UCSD-AML1 (cell line): ENCODE results near the gene IQCH.

Experiments used
- DNase-seq: peaks from one replicate; lab custom pipeline; 2025; ENCODE audit not compliant: unreplicated experiment; lab: John Stamatoyannopoulos, UW

The IQCH gene

DNA sequence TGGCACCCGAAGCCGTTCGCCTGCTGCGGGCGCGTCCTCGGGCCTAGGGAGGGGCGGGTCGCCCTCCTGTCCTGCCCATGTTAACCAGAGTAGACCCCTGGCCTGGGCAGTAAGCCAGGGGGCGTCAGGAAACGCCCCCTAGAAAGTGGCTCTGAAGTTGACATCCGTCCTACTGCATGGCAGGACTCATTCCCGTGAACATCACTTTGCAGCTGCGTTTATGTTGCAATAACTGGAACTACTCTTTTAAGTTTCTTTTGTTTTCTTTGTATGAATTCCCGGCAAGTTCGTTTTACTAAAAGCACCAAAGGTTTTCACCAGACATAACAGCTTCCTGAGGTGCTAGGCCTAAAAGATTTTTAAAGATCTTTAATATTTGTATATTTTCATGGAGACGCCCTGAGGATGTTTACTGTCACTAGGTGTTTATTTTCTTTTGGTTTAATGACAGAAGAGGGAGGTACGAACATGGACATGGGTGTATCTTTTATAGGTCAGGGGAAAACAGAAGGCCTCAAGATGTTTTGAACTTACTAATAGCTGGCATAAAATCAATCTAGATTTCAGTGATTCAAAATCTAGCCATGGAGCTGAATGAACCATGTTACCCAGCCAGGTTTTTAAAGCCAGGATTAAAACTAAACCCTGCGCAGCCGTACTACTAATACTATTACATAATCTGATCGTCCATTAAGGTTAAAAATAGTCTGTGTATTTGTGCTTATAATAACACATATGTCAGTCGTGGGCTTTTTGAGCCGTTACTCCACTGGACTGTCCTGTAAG, 267.4 kb downstream of the IQCH start:
- no peak for DNase-seq

DNA sequence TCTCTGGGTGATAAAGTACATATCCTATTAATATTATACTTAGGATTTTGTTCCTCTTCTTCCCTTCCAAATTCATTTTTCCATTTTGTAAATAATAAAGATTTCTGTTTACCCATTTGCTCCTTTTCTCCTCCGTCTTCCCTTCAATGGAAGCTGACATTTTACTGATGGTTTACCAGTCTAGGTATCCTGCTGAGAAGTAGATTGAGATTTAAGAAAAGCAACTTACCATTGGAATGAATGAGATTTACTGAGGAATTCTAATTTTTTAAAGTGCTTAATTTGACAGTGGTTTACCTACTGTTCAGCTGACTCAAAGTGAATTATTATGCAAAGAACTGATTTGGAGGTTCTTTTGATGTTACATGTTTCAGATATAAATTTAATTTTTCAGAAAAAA, 268.7 kb downstream of the IQCH start:
- DNase-seq: no peak

DNA sequence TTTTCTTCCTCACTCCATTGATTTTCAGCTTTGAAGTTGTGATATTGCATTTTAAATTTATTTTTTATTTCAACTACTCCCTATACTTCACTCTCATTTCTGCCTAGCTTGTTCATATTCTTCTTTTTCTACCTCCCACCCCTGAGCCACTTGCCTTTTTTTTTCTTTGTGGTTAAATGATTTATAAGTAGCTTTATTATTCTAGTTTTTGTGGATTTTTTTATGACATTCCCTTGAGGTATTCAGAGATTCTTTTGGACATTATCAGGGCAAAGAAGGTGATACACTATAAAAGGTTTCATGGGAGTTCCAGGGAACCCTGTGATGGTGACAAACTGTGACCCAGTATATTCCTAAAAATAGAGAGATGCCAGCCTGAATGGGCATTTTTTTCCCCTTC, 269.6 kb downstream of the IQCH start:
- no peak for DNase-seq

DNA sequence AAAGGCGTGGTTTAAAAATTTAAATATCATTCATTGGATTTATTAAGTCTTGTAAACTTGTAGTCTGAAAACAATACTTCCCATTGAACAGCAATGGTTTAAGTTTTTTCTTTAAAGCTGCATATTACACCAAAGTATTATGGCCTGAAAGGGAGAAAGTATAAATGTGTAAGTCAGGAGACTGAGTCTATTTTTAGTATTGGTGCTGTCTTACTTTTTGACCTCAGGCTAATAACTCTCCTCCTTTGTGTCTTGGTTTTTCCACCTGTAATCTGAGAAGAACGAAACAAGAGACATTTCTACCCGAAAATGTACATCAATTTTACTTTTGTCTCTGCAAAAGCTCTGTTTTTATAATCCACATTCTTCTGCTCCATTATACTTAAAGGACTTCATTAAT, 273.9 kb downstream of the IQCH start:
- no peak for DNase-seq

DNA sequence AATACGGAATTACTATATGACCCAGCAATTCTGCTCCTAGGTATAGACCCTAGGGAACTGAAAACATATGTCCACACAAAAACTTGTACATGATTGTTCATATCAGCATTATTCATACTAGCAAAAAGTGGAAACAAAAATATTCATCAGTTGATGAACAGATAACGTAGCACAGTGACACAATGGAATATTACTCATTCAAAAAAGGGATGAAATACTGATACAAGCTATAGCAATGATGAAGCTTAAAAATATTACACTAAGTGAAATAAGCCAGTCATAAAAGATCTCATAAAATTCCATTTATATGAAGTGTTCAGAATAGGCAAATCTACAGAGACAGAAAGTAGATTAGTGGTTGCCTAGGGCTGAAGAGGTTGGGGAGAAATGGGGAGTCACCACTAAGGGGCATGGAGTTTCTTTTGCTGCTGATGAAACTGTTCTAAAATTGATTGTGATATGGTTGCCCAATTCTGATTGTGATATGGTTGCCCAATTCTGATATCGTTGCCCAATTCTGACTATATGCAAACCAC, 276.9 kb downstream of the IQCH start:
- no peak for DNase-seq

DNA sequence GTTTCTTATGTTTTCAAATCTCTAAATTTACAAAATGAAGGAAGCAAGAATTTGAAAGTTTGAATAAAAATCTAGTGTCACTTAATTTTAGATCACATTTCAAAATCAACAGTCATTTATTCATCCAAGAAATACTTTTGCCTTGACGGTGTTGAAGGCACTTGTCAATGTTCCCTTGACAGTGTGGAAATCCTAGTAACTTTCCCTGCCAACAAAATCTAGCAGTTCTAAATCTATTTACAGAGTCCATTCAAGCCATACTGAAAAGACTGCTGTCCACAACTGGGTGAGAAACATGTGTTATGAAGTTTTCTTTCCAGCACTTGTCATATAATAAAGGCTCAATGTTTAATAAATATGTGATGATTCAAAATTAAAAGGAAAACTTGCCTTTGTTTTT, 279.3 kb downstream of the IQCH start:
- DNase-seq: no peak

DNA sequence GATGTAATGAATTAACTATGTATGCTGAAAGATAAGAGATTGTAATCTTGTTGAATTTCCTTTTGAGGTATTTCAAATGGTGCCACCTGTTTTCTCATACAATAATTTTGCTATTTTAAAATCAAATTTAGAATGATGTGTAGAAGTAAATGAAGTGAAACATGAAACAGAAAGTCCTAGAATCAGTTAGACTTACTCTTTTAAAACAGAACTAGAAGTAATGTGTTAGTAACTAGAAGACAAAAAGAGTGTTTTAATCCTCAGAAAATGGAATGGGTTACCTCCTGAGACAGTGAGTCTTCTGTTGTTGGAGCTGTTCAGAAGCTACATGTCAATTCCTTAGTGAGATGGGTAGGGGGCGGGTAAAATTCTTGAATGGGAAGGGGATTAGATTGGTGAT, 279.8 kb downstream of the IQCH start:
- no peak for DNase-seq

DNA sequence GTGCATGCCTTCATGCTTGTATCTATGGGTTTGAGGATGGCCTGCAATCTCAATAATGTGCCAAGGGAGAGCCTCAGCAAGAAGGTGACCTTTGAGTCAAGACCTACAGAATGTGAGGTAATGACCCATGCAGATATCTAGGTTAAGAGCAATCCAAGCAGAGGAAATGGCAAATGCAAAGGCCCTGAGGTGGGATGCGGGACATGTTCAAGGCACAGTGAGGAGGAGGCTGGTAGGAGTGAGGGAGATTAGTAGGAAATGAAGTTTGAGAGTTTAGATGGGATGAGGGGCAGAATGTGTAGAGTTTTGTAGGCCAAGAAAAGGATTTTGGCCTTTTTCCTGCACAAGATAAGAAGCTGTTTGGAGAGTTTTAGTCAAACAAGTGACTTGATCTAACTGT, 283.2 kb downstream of the IQCH start:
- no peak for DNase-seq

DNA sequence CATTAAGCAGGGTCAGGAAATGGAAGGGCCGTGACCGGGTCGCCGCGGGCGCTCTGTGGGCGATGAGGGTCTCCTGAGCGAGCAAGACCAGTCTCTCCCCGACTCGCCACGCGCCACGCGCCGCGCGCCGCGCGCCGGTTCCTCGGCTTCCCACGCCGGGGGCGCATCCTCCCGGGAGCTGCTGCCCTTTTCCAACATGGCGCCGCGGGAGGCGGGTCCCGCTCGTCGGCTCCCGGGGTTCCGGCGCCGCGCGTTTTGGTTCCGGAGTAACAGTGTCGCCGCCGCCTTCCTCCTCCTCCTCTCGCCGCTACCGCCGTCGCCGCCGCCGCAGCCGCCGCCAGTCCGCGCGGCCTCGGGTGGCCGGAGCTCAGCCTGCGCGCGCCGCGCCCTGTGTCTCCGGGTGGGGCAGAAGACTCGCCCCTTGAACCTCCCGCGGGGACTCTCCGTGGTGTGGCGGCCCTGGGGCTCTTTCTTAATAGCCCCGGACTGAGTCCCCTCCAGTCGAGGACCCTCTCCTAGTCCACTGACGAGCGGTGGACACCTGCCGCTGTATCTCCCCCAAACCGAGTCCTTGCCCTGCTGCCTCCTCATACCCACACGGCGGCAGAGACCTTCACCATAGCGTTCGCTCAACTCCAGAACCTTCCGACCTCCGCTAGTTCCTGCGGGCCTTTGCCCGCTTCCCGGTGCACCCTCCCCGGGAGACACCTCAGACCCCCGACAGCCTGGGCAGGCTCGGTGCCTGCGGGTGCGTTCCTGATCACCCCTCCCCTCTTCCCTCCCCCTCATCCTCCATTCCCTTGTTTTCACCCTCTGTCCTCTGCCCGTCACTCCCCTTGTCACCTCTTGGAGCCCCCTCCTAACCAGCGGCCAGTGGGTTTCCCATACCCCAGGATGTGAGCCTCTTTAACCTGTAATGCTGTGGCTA, 288.1 kb downstream of the IQCH start, which contains the start of gene MAP2K5:
MAP2K5 (plus strand) TSS at position 284 of the 928 bp plus-strand sequence; CDS start at position 917, 633 bp downstream.
- peak; percentile 87 for DNase-seq

DNA sequence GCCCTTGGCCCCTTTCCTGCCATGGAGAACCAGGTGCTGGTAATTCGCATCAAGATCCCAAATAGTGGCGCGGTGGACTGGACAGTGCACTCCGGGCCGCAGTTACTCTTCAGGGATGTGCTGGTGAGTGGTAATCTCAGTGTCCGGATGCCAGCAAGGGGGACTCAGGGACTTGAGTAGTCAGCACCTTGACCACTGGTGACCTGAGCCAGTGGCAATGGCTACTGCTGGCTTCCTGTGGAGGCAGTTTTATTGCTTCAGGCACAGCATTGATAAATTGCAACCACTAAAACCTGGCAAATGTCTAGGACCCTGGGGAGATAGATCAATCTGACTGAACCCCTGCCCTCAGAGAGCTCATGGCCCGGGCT, 288.7 kb downstream of the IQCH start:
- no peak for DNase-seq

DNA sequence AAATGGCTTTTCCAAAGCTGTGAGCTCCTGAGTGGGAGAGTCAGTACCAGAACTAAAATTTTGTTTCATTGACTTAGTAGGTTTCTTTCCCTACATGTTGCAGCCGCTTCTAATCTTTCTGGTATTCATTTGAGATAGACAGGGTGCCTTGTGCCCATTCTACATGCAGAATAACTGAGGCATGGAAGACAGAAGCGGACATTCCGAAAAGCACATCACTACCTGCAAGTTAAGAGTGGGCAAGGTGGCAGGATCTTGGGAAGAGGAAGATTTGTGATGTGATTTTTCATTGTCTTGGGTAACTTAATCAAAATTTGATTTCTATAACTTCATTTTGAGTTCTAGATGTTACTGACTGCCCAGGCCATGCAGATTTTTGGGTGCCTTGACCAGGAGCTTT, 289.9 kb downstream of the IQCH start:
- DNase-seq: no peak

DNA sequence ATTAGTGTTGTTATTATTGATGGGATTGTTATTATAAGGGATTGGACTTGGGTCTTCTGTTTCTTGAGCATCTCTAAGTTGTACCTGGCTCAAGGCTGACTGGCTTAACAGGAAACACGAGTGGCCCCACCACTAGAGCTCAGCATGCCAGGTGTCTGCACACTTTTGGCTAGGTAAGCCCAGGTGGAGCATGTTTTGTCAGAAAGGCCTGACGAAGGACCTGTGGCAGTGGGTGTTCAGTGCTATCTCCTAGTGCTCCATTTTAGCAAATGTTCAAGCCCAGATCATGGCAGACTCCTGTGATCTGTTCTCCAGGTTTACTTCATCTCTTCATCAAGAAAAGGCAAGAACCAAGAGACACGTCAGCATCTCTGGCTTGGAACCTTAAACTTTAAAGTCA, 291.3 kb downstream of the IQCH start:
- DNase-seq: no peak

DNA sequence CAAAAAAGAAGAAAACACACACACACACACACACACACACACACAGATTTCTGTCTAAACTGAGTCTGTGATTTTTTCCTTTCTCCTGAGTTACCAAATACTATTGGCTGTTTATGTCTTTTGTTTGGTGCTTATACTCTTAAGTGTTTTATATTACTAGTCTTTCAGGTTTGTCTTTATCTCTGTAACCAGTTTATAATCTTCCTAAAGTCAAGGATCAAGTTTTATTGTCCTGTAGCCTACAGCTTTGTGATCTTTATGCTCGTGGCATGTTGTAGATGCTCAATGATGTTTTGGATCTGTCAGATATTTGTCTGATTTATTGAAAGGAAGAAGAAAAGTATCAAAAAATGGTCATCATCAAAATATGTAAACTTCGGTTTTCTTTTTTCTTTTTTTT, 292.5 kb downstream of the IQCH start:
- DNase-seq: no peak

DNA sequence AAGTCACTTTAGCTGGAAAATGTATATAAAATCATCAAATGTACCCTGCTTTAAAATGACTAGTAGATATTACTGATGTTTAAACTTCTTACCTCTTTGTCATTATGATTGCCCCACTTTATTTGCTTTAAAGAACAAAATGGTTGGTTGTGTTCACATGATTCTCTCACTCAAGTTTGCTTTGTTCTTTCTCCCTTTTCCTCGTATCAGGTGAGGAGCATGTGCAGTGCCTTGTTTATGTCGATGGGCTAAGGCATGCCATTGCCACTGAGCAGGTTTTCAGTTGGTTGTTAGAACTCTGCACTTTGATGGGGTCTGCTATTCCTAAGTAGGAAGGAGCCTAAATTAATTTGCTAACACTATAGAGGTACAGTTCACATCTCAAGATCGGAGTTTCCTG, 293.2 kb downstream of the IQCH start:
- DNase-seq: no peak

DNA sequence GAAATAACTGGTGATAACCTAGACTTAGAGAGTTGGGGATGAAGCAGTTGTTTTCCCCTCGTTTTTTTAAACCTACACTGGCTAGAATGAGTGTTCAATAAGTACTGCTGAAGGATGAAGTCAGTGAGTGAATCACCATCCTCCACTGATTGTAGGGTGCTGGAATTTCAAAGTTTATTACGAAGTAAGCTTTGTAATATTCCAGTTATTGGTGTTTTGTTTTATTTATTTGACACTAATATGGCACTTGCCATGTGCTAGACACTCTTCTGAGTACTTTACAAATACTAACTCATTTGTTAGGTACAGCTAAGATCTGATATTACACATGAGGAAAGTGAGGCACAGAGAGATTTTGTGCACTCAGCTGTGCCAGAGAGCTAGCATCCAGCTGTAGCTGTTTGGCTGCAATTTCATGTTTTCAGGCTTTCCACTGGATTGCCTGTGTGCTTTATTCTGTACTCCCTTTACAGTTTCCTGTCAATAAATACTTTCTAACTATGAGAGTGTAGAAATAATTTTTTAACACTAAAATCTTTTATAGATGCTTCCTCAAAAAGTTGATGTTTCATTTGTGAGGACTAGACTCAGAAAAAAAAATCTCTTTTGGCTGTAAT, 293.8 kb downstream of the IQCH start:
- DNase-seq: no peak

DNA sequence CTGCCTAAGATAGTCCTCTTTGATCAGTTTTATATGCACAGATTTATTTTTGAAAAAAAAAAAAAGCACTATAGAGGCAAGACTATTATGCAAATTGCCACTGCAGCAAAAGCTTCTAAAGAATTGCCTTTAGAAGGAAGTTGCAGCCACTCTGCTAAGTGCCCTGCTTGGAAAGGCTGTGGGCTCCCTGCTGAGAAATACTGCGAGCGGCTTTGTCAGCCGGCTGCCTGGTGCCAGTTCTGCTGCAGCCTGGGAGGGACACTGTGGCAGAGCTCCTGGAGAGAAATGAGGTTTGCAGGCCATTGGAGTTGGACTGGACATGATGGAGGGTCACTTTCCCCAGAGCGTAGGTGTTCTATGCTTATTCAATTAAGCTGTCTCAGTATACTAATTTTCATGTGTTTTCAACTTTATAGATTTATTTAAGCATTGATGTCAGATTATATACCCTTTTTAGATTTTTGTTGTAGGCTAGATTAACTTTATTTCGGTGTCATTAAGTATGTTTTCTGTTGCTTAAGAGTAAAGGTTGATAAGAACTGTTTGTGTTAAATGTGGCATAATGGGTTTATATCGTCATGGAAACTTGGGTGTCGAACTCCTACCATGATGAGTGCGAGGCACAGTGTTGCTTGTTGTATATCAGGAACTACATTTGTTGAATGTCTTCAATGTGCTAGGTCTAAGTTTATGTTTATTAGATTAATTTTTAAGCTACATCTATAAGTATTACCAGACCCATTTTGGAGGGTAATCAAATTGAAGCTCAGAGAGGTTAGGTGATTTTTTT, 294.5 kb downstream of the IQCH start:
- no peak for DNase-seq

DNA sequence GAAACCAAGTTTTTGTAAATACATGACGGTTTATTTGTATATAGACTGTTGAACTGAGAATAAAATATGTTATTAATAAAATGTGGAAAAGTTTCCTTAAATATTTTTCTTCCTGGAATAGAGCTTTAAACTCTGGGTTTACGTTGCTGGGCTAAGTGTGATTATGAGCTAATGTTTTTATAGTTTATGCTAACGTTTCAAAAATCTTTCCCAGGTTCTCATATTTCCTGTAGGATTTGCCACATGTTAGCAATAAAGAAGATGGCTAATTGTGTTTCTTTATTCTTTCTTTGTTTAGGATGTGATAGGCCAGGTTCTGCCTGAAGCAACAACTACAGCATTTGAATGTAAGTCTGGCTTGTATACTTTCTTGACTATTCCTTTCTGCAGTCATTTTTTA, 295.1 kb downstream of the IQCH start:
- DNase-seq: no peak

DNA sequence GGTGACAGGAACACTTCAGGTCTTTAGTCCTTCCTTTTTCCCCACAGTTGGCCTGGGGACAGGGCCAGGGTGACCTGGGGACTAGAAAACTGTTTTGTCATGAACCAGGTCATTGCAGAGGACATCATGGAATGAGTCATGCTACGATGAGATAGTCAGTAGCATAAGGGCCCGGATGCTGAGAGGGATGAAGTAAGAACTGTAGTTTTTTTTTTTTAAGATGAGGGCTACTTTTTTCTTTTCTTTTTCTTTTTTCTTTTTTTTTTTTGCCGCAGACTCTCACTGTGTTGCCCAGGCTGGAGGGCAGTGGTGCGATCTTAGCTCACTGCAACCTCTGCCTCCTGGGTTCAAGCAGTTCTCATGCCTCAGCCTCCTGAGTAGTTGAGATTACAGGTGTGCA, 295.9 kb downstream of the IQCH start:
- DNase-seq: no peak

DNA sequence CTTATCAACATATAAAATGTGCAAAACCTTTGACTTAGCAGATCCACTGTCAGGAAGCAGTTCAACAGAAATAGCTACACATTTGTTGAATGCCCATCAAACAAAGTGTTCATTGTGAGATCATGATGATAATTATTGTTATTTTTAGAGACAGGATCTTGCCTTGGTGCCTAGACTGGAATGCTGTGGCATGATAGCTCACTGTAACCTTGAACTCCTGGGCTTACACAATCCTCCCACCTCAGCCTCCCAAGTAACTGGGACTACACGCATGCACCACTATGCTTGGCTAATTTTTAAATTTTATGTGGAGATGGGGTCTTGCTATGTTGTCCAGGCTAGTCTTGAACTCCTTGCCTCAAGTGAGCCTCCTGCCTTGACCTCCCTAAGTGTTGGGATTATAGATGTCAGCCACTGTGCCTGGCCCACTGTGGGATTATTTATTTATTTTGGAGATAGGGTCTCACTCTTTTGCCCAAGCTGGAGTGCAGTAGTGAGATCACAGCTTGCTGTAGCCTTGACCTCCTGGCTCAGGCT, 296.7 kb downstream of the IQCH start:
- no peak for DNase-seq
